ENCODE results near the gene TPSD1. TPM values are rescaled to one million over a fixed set of nuclear protein-coding genes. Genes with fewer than 3 reads are reported as not detected.
"Not testable (repeated sequence)": the region's sequence is repeated elsewhere in the genome, so short reads cannot be mapped to it uniquely, and the experiment has no call there.

Gene TPSD1
- total and polyA plus RNA-seq, 2 donors (not counting 1 experiment from before 2014, with no cell fraction given), result not detected

DNA sequence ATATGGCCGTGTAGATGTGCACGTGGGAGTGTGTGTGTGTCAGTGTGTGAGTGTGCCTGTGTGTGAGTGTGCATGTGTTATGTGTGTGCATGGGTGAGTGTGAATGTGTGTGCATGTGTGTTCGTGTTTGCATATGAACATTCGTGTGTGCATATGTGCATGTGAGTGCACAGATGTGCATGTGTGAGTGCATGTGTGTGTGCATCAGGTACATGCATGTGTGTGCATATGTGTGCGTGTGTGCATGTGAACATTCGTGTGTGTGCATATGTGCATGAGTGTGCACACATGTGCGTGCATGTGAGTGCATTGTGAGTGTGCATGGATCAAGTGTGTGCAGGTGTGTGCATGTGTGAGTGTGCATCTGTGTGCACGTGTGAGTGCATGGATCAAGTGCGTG, 17.9 kb upstream of the TPSD1 start:
- Mint-ChIP-seq H3K9me3 (ENCODE audit: insufficient read depth) (no peaks in the 10 kb centered on the region), H3K4me3 (no peak overlapping the region), H3K27ac (no peak overlapping the region), H3K4me1 (peaks cover 2% of the 10 kb centered on the region), H3K27me3 (no peaks in the 10 kb centered on the region)
- no peaks in the 10 kb centered on the region for H3K79me2 ChIP-seq (ENCODE audit: control insufficient read depth, insufficient read depth, low read length)
- DNase-seq (no peak), ATAC-seq (ENCODE audit: low read depth) (no peak)
- intact Hi-C loops (cut with micrococcal nuclease), result no loop called here
- H3K4me2 ChIP-seq (replicated peaks; ENCODE audit: low read depth, low read length, poor library complexity, severe bottlenecking), result no peak overlapping the region
- CTCF ChIA-PET, result no interaction called here
- no peak overlapping the region for H3K27ac ChIP-seq (ENCODE audit: low read length in 2 of 2)
- POLR2A ChIA-PET, result no interaction called here
- no peak overlapping the region for H3K4me3 ChIP-seq (ENCODE audit: control extremely low read depth in 1 of 5, extremely low read depth in 1 of 5, insufficient read depth in 1 of 5, low read depth in 2 of 5, low read length in 4 of 5)
- 89% methylated on average over 9 of the region's 9 CpGs for WGBS (ENCODE audit: insufficient coverage)
- H2AFZ ChIP-seq (ENCODE audit: insufficient read depth, low read depth, low read length, poor library complexity, severe bottlenecking), result no peak overlapping the region
- H3K4me1 ChIP-seq (ENCODE audit: control insufficient read depth in 2 of 2, insufficient read depth in 2 of 2, low read length in 2 of 2), result no peaks in the 10 kb centered on the region
- no peaks in the 10 kb centered on the region for H3K9me3 ChIP-seq (ENCODE audit: control extremely low read depth in 1 of 3, control insufficient read depth in 2 of 3, insufficient read depth in 1 of 3, low read length in 2 of 3)
- no peaks in the 10 kb centered on the region for H4K20me1 ChIP-seq (ENCODE audit: control insufficient read depth, insufficient read depth, low read length, poor library complexity, severe bottlenecking)
- no peak overlapping the region for H3K9ac ChIP-seq (ENCODE audit: low read length)
- TF ChIP-seq CTCF (IDR thresholded peaks at IDR 0.05), result no peak
- no peak for TF ChIP-seq EZH2 (IDR thresholded peaks at IDR 0.05; ENCODE audit: borderline replicate concordance, insufficient read depth, low read depth, low read length, poor library complexity, severe bottlenecking)
- no peaks in the 10 kb centered on the region for H3K27me3 ChIP-seq (replicated peaks in 1 of 4; ENCODE audit: control extremely low read depth in 1 of 4, control insufficient read depth in 3 of 4, insufficient read depth in 4 of 4, low read length in 3 of 4)
- H3K36me3 ChIP-seq (replicated peaks in 1 of 2; ENCODE audit: control extremely low read depth in 1 of 2, control insufficient read depth in 1 of 2, extremely low read depth in 1 of 2, insufficient read depth in 2 of 2, low read length in 1 of 2), result no peaks in the 10 kb centered on the region

- H3K36me3 ChIP-seq (replicated peaks in 1 of 2; ENCODE audit: control extremely low read depth in 1 of 2, control insufficient read depth in 1 of 2, extremely low read depth in 1 of 2, insufficient read depth in 2 of 2, low read length in 1 of 2); H3K9me3 ChIP-seq (ENCODE audit: control extremely low read depth in 1 of 3, control insufficient read depth in 2 of 3, insufficient read depth in 1 of 3, low read length in 2 of 3); H3K4me1 ChIP-seq (ENCODE audit: control insufficient read depth in 2 of 2, insufficient read depth in 2 of 2, low read length in 2 of 2); H3K27me3 Mint-ChIP-seq; H3K27ac Mint-ChIP-seq; H3K27me3 ChIP-seq (replicated peaks in 1 of 4; ENCODE audit: control extremely low read depth in 1 of 4, control insufficient read depth in 3 of 4, insufficient read depth in 4 of 4, low read length in 3 of 4); H3K4me3 Mint-ChIP-seq; CTCF ChIA-PET; H3K9ac ChIP-seq (ENCODE audit: low read length); H2AFZ ChIP-seq (ENCODE audit: insufficient read depth, low read depth, low read length, poor library complexity, severe bottlenecking); H3K9me3 Mint-ChIP-seq (ENCODE audit: insufficient read depth); intact Hi-C loops (cut with micrococcal nuclease); POLR2A ChIA-PET; H3K79me2 ChIP-seq (ENCODE audit: control insufficient read depth, insufficient read depth, low read length); H3K27ac ChIP-seq (ENCODE audit: low read length in 2 of 2); H3K4me1 Mint-ChIP-seq; H3K4me3 ChIP-seq (ENCODE audit: control extremely low read depth in 1 of 5, extremely low read depth in 1 of 5, insufficient read depth in 1 of 5, low read depth in 2 of 5, low read length in 4 of 5); H4K20me1 ChIP-seq (ENCODE audit: control insufficient read depth, insufficient read depth, low read length, poor library complexity, severe bottlenecking); H3K4me2 ChIP-seq (replicated peaks; ENCODE audit: low read depth, low read length, poor library complexity, severe bottlenecking); DNase-seq; ATAC-seq (ENCODE audit: low read depth): not testable (repeated sequence)
- 78% methylated on average over 10 of the region's 23 CpGs for WGBS (ENCODE audit: insufficient coverage)
Measured at GRCh38 chr16:1238909-1239308, 17.0 kb upstream of the TPSD1 start.

GRCh38 chr16:1239575-1239974, 16.3 kb upstream of the TPSD1 start:
- ATAC-seq (ENCODE audit: low read depth); H3K4me3 Mint-ChIP-seq; H3K4me2 ChIP-seq (replicated peaks; ENCODE audit: low read depth, low read length, poor library complexity, severe bottlenecking); DNase-seq; POLR2A ChIA-PET; H3K79me2 ChIP-seq (ENCODE audit: control insufficient read depth, insufficient read depth, low read length); H4K20me1 ChIP-seq (ENCODE audit: control insufficient read depth, insufficient read depth, low read length, poor library complexity, severe bottlenecking); H3K9ac ChIP-seq (ENCODE audit: low read length); H3K27me3 Mint-ChIP-seq; H3K27me3 ChIP-seq (replicated peaks in 1 of 4; ENCODE audit: control extremely low read depth in 1 of 4, control insufficient read depth in 3 of 4, insufficient read depth in 4 of 4, low read length in 3 of 4); H3K4me3 ChIP-seq (ENCODE audit: control extremely low read depth in 1 of 5, extremely low read depth in 1 of 5, insufficient read depth in 1 of 5, low read depth in 2 of 5, low read length in 4 of 5); H3K36me3 ChIP-seq (replicated peaks in 1 of 2; ENCODE audit: control extremely low read depth in 1 of 2, control insufficient read depth in 1 of 2, extremely low read depth in 1 of 2, insufficient read depth in 2 of 2, low read length in 1 of 2); H3K9me3 Mint-ChIP-seq (ENCODE audit: insufficient read depth); H2AFZ ChIP-seq (ENCODE audit: insufficient read depth, low read depth, low read length, poor library complexity, severe bottlenecking); H3K27ac ChIP-seq (ENCODE audit: low read length in 2 of 2); H3K27ac Mint-ChIP-seq; intact Hi-C loops (cut with micrococcal nuclease); H3K9me3 ChIP-seq (ENCODE audit: control extremely low read depth in 1 of 3, control insufficient read depth in 2 of 3, insufficient read depth in 1 of 3, low read length in 2 of 3); H3K4me1 Mint-ChIP-seq; CTCF ChIA-PET; H3K4me1 ChIP-seq (ENCODE audit: control insufficient read depth in 2 of 2, insufficient read depth in 2 of 2, low read length in 2 of 2): not testable (repeated sequence)
- 71% methylated on average over 5 of the region's 9 CpGs for WGBS (ENCODE audit: insufficient coverage)
